ENCODE measurements around the gene TXNL4A. TPM values are rescaled to one million over a fixed set of nuclear protein-coding genes. Genes with fewer than 3 reads are reported as not detected.
"Not testable (repeated sequence)": the region's sequence is repeated elsewhere in the genome, so short reads cannot be mapped to it uniquely, and the experiment has no call there.

TXNL4A gene
- total RNA-seq, 5 donors from 2014 or later (not counting 1 experiment from before 2014, with no cell fraction given), result 61.2 to 77.8 (median 72.7) TPM

GRCh38 chr18:79960921-79961526, 27.3 kb downstream of the TXNL4A start:
- no peaks in the 10 kb centered on the region for H3K9me3 Mint-ChIP-seq
- Histone ChIP-seq H3K27ac (ENCODE audit: low read length) (no peak overlapping the region), H3K4me1 (ENCODE audit: control insufficient read depth in 1 of 2, extremely low read depth in 1 of 2, insufficient read depth in 2 of 2, low read length in 2 of 2) (peaks cover 13 to 50% of the 10 kb centered on the region in 2 experiments), H3K27me3 (replicated peaks in 1 of 2; ENCODE audit: control insufficient read depth in 2 of 2, extremely low read depth in 1 of 2, insufficient read depth in 2 of 2, low read length in 1 of 2) (peaks cover 0 to 12% of the 10 kb centered on the region in 2 experiments), H3K36me3 (ENCODE audit: control insufficient read depth in 2 of 2, extremely low read depth in 1 of 2, insufficient read depth in 1 of 2, low read length in 1 of 2) (no peaks in the 10 kb centered on the region), H3K4me3 (ENCODE audit: control insufficient read depth in 1 of 2, extremely low read depth in 1 of 2, low read length in 1 of 2) (no peak overlapping the region), H3K9me3 (no peaks in the 10 kb centered on the region)
- H3K4me3 Mint-ChIP-seq, result peak overlapping the region in 2 of 3 donors; percentile 10 to 74
- H3K36me3 Mint-ChIP-seq, result no peaks in the 10 kb centered on the region
- peak overlapping the region in 1 of 2 donors; percentile 95 for H3K27ac Mint-ChIP-seq
- ChIA-PET POLR2A (no interaction called here), CTCF (interaction anchor here in 1 of 2 donors (0.5 kb wide), 1 partner anchor 145 kb away, joined by 6 read pairs; no protein-coding TSS in a partner anchor)
- peaks cover 27 to 40% (median 39%) of the 10 kb centered on the region in 3 donors for H3K4me1 Mint-ChIP-seq
- no peaks in the 10 kb centered on the region for H3K27me3 Mint-ChIP-seq
- WGBS (ENCODE audit: insufficient coverage), result 92% methylated on average over 15 of the region's 16 CpGs
- DNase-seq, result no peak
- no peak for ATAC-seq (replicated peaks in 1 of 4)

- peaks cover 12 to 44% of the 10 kb centered on the region in 2 experiments for H3K4me1 ChIP-seq (ENCODE audit: control insufficient read depth in 1 of 2, extremely low read depth in 1 of 2, insufficient read depth in 2 of 2, low read length in 2 of 2)
- H3K9me3 ChIP-seq; H3K9me3 Mint-ChIP-seq; H3K27ac ChIP-seq (ENCODE audit: low read length); H3K36me3 Mint-ChIP-seq; H3K36me3 ChIP-seq (ENCODE audit: control insufficient read depth in 2 of 2, extremely low read depth in 1 of 2, insufficient read depth in 1 of 2, low read length in 1 of 2); H3K27me3 Mint-ChIP-seq; POLR2A ChIA-PET; CTCF ChIA-PET: not testable (repeated sequence)
- ATAC-seq (replicated peaks in 1 of 4) (peak in 1 of 4 experiments; percentile 50), DNase-seq (peak in 3 of 35 experiments; percentile 24 to 38 (median 31))
- Mint-ChIP-seq H3K27ac (peak overlapping the region in 1 of 2 donors; percentile 95), H3K4me1 (peaks cover 23 to 35% (median 35%) of the 10 kb centered on the region in 3 donors), H3K4me3 (peak overlapping the region in 2 of 3 donors; percentile 67 to 74)
- H3K27me3 ChIP-seq (replicated peaks in 1 of 2; ENCODE audit: control insufficient read depth in 2 of 2, extremely low read depth in 1 of 2, insufficient read depth in 2 of 2, low read length in 1 of 2), result peaks cover 0 to 12% of the 10 kb centered on the region in 2 experiments
- WGBS (ENCODE audit: insufficient coverage), result 20% methylated on average over 6 of the region's 12 CpGs
- peak overlapping the region in 1 of 2 donors; percentile 30 for H3K4me3 ChIP-seq (ENCODE audit: control insufficient read depth in 1 of 2, extremely low read depth in 1 of 2, low read length in 1 of 2)
These were observed 28.1 kb downstream of the TXNL4A start for GRCh38 chr18:79960161-79960801.

- Mint-ChIP-seq H3K4me1 (peaks cover 21 to 32% (median 32%) of the 10 kb centered on the region in 3 donors), H3K4me3 (no peak overlapping the region), H3K36me3 (no peaks in the 10 kb centered on the region), H3K9me3 (no peaks in the 10 kb centered on the region), H3K27me3 (no peaks in the 10 kb centered on the region), H3K27ac (no peak overlapping the region)
- no peak for ATAC-seq (replicated peaks in 1 of 4)
- no peak for DNase-seq
- H3K4me3 ChIP-seq (ENCODE audit: control insufficient read depth in 1 of 2, extremely low read depth in 1 of 2, low read length in 1 of 2), result no peak overlapping the region
- no peak overlapping the region for H3K27ac ChIP-seq (ENCODE audit: low read length)
- ChIA-PET CTCF (no interaction called here), POLR2A (no interaction called here)
- no peaks in the 10 kb centered on the region for H3K36me3 ChIP-seq (ENCODE audit: control insufficient read depth in 2 of 2, extremely low read depth in 1 of 2, insufficient read depth in 1 of 2, low read length in 1 of 2)
- no peaks in the 10 kb centered on the region for H3K9me3 ChIP-seq
- H3K27me3 ChIP-seq (replicated peaks in 1 of 2; ENCODE audit: control insufficient read depth in 2 of 2, extremely low read depth in 1 of 2, insufficient read depth in 2 of 2, low read length in 1 of 2), result peaks cover 0 to 10% of the 10 kb centered on the region in 2 experiments
- WGBS (ENCODE audit: insufficient coverage), result 100% methylated on average over 1 of the region's 2 CpGs
- H3K4me1 ChIP-seq (ENCODE audit: control insufficient read depth in 1 of 2, extremely low read depth in 1 of 2, insufficient read depth in 2 of 2, low read length in 2 of 2), result peaks cover 8 to 33% of the 10 kb centered on the region in 2 experiments
These were observed 29.4 kb downstream of the TXNL4A start for GRCh38 chr18:79958981-79959380.

GRCh38 chr18:79956276-79956675, 32.1 kb downstream of the TXNL4A start:
- H3K9me3 Mint-ChIP-seq, result no peaks in the 10 kb centered on the region
- WGBS (ENCODE audit: insufficient coverage), result no CpG with 5 or more reads among the region's 2 CpGs
- H3K27ac Mint-ChIP-seq, result peak overlapping the region in 1 of 2 donors; percentile 5
- H3K27me3 Mint-ChIP-seq, result no peaks in the 10 kb centered on the region
- Histone ChIP-seq H3K27ac (ENCODE audit: low read length) (no peak overlapping the region), H3K4me3 (ENCODE audit: control insufficient read depth in 1 of 2, extremely low read depth in 1 of 2, low read length in 1 of 2) (no peak overlapping the region), H3K9me3 (no peaks in the 10 kb centered on the region), H3K4me1 (ENCODE audit: control insufficient read depth in 1 of 2, extremely low read depth in 1 of 2, insufficient read depth in 2 of 2, low read length in 2 of 2) (peaks cover 8 to 17% of the 10 kb centered on the region in 2 experiments), H3K27me3 (replicated peaks in 1 of 2; ENCODE audit: control insufficient read depth in 2 of 2, extremely low read depth in 1 of 2, insufficient read depth in 2 of 2, low read length in 1 of 2) (no peaks in the 10 kb centered on the region), H3K36me3 (ENCODE audit: control insufficient read depth in 2 of 2, extremely low read depth in 1 of 2, insufficient read depth in 1 of 2, low read length in 1 of 2) (no peaks in the 10 kb centered on the region)
- H3K4me3 Mint-ChIP-seq, result no peak overlapping the region
- CTCF ChIA-PET, result no interaction called here
- no peaks in the 10 kb centered on the region for H3K36me3 Mint-ChIP-seq
- POLR2A ChIA-PET, result no interaction called here
- DNase-seq (no peak), ATAC-seq (replicated peaks in 1 of 4) (no peak)
- peaks cover 11 to 18% (median 14%) of the 10 kb centered on the region in 3 donors for H3K4me1 Mint-ChIP-seq

GRCh38 chr18:79955302-79956075, 32.9 kb downstream of the TXNL4A start:
- H3K4me3 Mint-ChIP-seq, result no peak overlapping the region

GRCh38 chr18:79954791-79955190, 33.6 kb downstream of the TXNL4A start:
- DNase-seq, result no peak
- ChIA-PET POLR2A (no interaction called here), CTCF (no interaction called here)
- no peak for ATAC-seq (replicated peaks in 1 of 4)
- no peaks in the 10 kb centered on the region for H3K36me3 ChIP-seq (ENCODE audit: control insufficient read depth in 2 of 2, extremely low read depth in 1 of 2, insufficient read depth in 1 of 2, low read length in 1 of 2)
- no peak overlapping the region for H3K4me3 ChIP-seq (ENCODE audit: control insufficient read depth in 1 of 2, extremely low read depth in 1 of 2, low read length in 1 of 2)
- no peak overlapping the region for H3K27ac Mint-ChIP-seq
- peaks cover under 1% of the 10 kb centered on the region for H3K36me3 Mint-ChIP-seq
- no peaks in the 10 kb centered on the region for H3K9me3 ChIP-seq
- no peak overlapping the region for H3K4me3 Mint-ChIP-seq
- H3K4me1 Mint-ChIP-seq, result peaks cover 10 to 11% (median 10%) of the 10 kb centered on the region in 3 donors
- H3K9me3 Mint-ChIP-seq, result no peaks in the 10 kb centered on the region
- H3K27me3 ChIP-seq (replicated peaks in 1 of 2; ENCODE audit: control insufficient read depth in 2 of 2, extremely low read depth in 1 of 2, insufficient read depth in 2 of 2, low read length in 1 of 2), result no peaks in the 10 kb centered on the region
- no peaks in the 10 kb centered on the region for H3K27me3 Mint-ChIP-seq
- no peak overlapping the region for H3K27ac ChIP-seq (ENCODE audit: low read length)
- 91% methylated on average over 4 of the region's 5 CpGs for WGBS (ENCODE audit: insufficient coverage)
- peaks cover 5 to 16% of the 10 kb centered on the region in 2 experiments for H3K4me1 ChIP-seq (ENCODE audit: control insufficient read depth in 1 of 2, extremely low read depth in 1 of 2, insufficient read depth in 2 of 2, low read length in 2 of 2)

More at GRCh38 chr18:79955302-79956075, 32.9 kb downstream of the TXNL4A start:
- Mint-ChIP-seq H3K27me3 (no peaks in the 10 kb centered on the region), H3K9me3 (no peaks in the 10 kb centered on the region), H3K36me3 (no peaks in the 10 kb centered on the region), H3K4me1 (peaks cover 9 to 11% (median 10%) of the 10 kb centered on the region in 3 donors), H3K27ac (no peak overlapping the region)
- ATAC-seq (replicated peaks in 1 of 4) (no peak), DNase-seq (no peak)
- no peak overlapping the region for H3K27ac ChIP-seq (ENCODE audit: low read length)
- no peaks in the 10 kb centered on the region for H3K27me3 ChIP-seq (replicated peaks in 1 of 2; ENCODE audit: control insufficient read depth in 2 of 2, extremely low read depth in 1 of 2, insufficient read depth in 2 of 2, low read length in 1 of 2)
- ChIA-PET POLR2A (no interaction called here), CTCF (no interaction called here)
- H3K4me1 ChIP-seq (ENCODE audit: control insufficient read depth in 1 of 2, extremely low read depth in 1 of 2, insufficient read depth in 2 of 2, low read length in 2 of 2), result peaks cover 4 to 12% of the 10 kb centered on the region in 2 experiments
- no peaks in the 10 kb centered on the region for H3K36me3 ChIP-seq (ENCODE audit: control insufficient read depth in 2 of 2, extremely low read depth in 1 of 2, insufficient read depth in 1 of 2, low read length in 1 of 2)
- no peaks in the 10 kb centered on the region for H3K9me3 ChIP-seq
- H3K4me3 ChIP-seq (ENCODE audit: control insufficient read depth in 1 of 2, extremely low read depth in 1 of 2, low read length in 1 of 2), result no peak overlapping the region
- WGBS (ENCODE audit: insufficient coverage), result 78% methylated on average over 11 of the region's 12 CpGs
